ENCODE data around the gene ITPK1. TPM values are rescaled to one million over a fixed set of nuclear protein-coding genes. Genes with fewer than 3 reads are reported as not detected.

ITPK1 gene
- total RNA-seq, 1 experiment from 2014 or later = 25.9 TPM

GRCh38 chr14:92916201-92916600, 199.5 kb downstream of the ITPK1 start:
- Histone ChIP-seq H3K36me3 (ENCODE audit: control insufficient read depth, insufficient read depth, low read length) (no peaks in the 10 kb centered on the region), H3K9me3 (ENCODE audit: control insufficient read depth, insufficient read depth, low read depth, low read length) (no peaks in the 10 kb centered on the region), H3K4me1 (ENCODE audit: control insufficient read depth, insufficient read depth, low read length) (no peaks in the 10 kb centered on the region), H3K27ac (ENCODE audit: low read length) (no peak overlapping the region), H3K27me3 (ENCODE audit: control insufficient read depth, insufficient read depth, low read length) (no peaks in the 10 kb centered on the region; the same call in 1 of the 2 replicates), H3K4me3 (ENCODE audit: low read depth in 2 of 2, low read length in 2 of 2) (no peak overlapping the region)
- DNase-seq (ENCODE audit: low read depth, low spot score) (no peak), ATAC-seq (no peak)
- POLR2A ChIA-PET = no interaction called here
- in situ Hi-C loops (cut with HindIII; ENCODE audit: low pct_unique_long_range_greater_than_20kb, low sequenced_read_pairs) (no loop called here), intact Hi-C loops (cut with micrococcal nuclease; ENCODE audit: unreplicated experiment) (no loop called here)
- no TSS peak for BruUV-seq (replicated peaks)
- CTCF ChIA-PET = no interaction called here
- TF ChIP-seq SIN3A (IDR thresholded peaks at IDR 0.05; ENCODE audit: borderline replicate concordance, insufficient read depth, low read depth, low read length) (no peak), REST (IDR thresholded peaks at IDR 0.05; ENCODE audit: insufficient read depth in 1 of 2, low read depth in 2 of 2, low read length in 1 of 2) (no peak), CTCF (IDR thresholded peaks at IDR 0.05) (no peak), TCF7L2 (IDR thresholded peaks at IDR 0.05; ENCODE audit: low read depth, low read length) (no peak), POLR2AphosphoS5 (IDR thresholded peaks at IDR 0.05; ENCODE audit: low read depth, low read length) (no peak)

- TF ChIP-seq REST (IDR thresholded peaks at IDR 0.05; ENCODE audit: insufficient read depth in 1 of 2, low read depth in 2 of 2, low read length in 1 of 2) = peak; percentile 95 to 96
- TF ChIP-seq TCF7L2 (IDR thresholded peaks at IDR 0.05; ENCODE audit: low read depth, low read length) = no peak
- no peak for TF ChIP-seq SIN3A (IDR thresholded peaks at IDR 0.05; ENCODE audit: borderline replicate concordance, insufficient read depth, low read depth, low read length)
- POLR2A ChIA-PET = no interaction called here
- Histone ChIP-seq H3K27ac (ENCODE audit: low read length) (no peak overlapping the region), H3K36me3 (ENCODE audit: control insufficient read depth, insufficient read depth, low read length) (no peaks in the 10 kb centered on the region), H3K4me1 (ENCODE audit: control insufficient read depth, insufficient read depth, low read length) (no peaks in the 10 kb centered on the region), H3K9me3 (ENCODE audit: control insufficient read depth, insufficient read depth, low read depth, low read length) (no peaks in the 10 kb centered on the region), H3K27me3 (ENCODE audit: control insufficient read depth, insufficient read depth, low read length) (no peaks in the 10 kb centered on the region; the same call in 1 of the 2 replicates), H3K4me3 (ENCODE audit: low read depth in 2 of 2, low read length in 2 of 2) (no peak overlapping the region)
- ATAC-seq (no peak), DNase-seq (ENCODE audit: low read depth, low spot score) (no peak)
- CTCF ChIA-PET = no interaction called here
- intact Hi-C loops (cut with micrococcal nuclease; ENCODE audit: unreplicated experiment) (no loop called here), in situ Hi-C loops (cut with HindIII; ENCODE audit: low pct_unique_long_range_greater_than_20kb, low sequenced_read_pairs) (no loop called here)
- BruUV-seq (replicated peaks) = no TSS peak
Measured at GRCh38 chr14:92914087-92914656, 201.6 kb downstream of the ITPK1 start.

All from Panc1 (cell line).